Muscle of back (tissue), 11 donors: ENCODE data around the gene NRXN3. TPM values are rescaled to one million over a fixed set of nuclear protein-coding genes. Genes with fewer than 3 reads are reported as not detected.

Experiments used
- DNase-seq, 3 donors: peaks; one replicate each; pipeline versions ENCODE4 v3.0.0 to v3.0.0-alpha.2; 2013
- polyA plus RNA-seq, 10 donors: library from polyadenylated mRNA; unstranded; fragments of 120-200 nt; gene quantifications; one replicate each; pipeline ENCODE4 v1.2.1, GENCODE V29; 2013; ENCODE audit not compliant: insufficient read length in 10 of 10

The NRXN3 gene
- polyA plus RNA-seq, 10 donors = 0.39 to 2.5 (median 0.84) TPM

DNA sequence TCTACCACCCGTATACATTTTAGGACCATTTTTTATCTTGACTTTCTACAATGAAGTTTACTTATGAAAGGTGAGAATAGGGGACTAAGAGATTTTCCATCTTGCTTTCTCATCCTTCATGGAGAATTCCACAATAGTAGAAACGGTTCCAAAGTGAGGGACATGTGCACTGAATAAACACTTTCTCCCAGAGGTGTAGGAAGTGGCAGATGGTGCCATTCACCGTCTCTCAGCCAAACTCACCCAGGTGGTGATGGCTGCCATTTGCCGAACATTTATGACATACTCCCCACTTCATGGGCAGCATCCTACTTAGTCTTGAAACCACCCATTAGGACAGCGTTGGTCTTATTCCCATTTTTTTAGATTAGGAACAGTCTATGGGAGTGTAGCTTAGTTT, 1500.6 kb downstream of the NRXN3 start:
- no peak for DNase-seq

DNA sequence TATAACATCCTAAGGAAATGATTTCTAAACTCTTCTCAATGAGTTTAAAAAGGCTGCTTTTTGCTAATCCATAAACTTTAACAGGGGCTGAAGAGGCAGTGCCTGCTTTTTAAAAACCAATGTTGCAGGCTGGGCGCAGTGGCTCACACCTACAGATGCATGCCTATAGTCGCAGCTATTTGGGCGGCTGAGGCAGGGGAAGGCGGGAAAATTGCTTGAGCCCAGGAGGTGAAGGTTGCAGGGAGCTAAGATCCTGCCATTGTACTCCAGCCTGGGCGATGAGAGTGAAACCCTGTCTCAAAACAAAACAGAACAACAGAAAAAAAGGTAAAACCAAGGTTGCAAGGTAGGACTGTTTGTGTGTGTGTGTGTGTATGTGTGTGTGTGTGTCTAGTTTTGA, 1509.9 kb downstream of the NRXN3 start:
- no peak for DNase-seq

DNA sequence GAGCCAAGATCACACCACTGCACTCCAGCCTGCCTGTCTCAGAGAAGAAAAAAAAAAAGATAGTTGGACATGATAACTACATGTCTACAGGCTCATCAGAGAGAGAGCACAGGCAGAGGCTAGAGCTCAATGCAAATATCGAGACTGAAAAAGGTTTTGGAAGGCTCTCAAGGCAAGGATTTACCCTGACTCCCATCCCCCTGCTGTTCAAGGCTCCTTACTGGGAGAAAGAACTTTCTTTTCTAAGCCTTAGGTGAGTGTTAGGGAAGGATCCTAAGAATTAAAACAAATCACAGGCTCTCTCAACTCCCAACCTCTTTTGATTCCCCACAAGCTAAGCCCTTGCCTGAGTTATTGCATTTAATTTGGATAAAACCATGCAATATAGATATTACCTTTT, 1516.0 kb downstream of the NRXN3 start:
- DNase-seq = no peak

DNA sequence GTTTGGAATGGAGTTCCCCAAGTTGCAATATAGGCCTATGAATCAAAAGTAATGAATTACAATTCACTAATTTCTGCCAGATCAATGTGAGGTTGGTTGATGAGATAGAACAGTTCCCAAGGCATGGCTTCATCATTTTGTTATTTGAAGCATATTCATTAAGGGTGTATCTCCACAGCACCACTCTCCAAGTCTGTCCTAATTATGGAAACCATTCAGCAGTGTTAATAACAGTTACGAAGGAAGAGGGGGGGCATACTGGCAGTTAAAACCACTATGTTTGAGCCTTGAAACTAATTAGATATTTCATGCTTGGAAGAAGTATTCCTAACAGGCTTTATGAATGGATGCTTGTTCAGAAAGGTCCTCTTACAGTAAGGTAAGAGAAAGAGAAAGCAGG, 1520.8 kb downstream of the NRXN3 start:
- DNase-seq = no peak

DNA sequence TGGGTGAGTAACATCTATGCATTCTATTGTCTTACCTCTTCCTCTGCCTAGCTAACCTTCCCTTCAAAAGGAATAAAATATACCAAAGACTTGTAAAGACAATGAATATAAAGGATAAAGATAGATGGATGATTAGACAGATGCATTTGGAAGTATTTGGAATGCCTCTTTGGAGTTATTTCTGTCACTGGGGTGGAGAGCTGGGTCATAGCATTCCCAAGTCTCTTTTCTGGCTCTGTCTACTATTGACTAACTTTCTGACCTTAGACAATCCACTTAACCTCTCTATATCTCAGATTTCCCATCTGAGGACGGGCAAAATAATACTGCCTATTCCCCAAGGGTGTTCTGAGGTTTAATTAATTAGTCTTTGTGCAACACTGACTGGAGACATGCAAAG, 1523.8 kb downstream of the NRXN3 start:
- DNase-seq = peak in 2 of 3 donors; percentile 5 to 7

DNA sequence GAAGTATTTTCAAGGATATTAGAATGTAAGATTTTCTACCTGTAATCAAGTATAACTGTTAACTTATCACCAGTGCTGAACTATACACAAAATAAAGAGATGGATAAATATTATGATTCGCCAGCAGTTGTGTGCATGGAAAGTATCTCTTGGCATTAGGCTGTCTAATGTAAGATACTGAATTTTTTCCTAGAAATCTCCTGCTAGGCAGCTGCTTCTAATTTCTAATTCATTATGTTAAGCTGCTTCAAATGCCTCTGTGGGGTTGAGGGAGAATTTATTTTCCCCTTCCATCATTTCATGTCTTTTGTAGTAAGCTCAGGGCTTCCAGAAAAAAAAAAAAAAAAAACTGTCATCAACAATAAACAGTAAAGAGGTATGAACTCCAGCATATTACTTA, 1525.1 kb downstream of the NRXN3 start:
- DNase-seq = peak in 2 of 3 donors; percentile 6 to 23

DNA sequence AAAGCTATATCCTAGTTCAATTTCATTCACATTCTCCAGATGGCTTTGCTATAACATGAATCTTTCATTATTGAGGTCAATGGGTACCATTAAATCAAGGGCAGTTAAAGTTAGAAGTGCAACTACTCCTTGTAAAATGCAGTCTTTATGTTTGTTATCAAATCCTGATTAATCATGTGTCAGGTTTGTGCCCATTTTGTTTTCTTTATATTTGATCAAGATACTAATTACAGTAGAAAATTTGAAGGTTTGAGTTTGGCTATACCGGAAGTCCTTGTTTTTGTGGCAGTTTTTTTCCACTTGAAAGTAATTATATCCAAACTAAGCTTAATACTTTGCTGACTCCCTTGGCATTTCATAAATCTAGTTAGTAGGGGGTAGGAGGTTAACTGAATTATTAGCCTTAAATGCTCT, 1528.1 kb downstream of the NRXN3 start:
- no peak for DNase-seq

DNA sequence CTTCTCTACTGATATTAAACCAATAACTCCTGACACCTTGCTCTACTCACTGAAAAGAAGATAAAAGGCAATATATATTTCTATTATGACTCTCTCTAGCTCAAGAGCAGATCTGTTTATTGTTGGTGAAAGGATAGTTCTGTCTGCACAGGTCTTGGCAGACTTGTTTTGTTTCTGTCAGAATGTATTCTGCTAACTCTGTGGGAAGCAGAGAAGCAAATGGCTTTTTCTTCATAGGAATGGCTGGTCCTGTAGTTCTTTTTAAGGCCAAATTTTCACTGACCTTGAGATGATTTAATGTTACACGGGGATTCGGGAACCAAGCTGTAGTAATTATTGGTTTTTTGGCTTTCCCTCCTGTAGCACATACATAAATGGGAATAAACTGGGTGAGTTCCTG, 1529.0 kb downstream of the NRXN3 start:
- peak in 1 of 3 donors; percentile 13 for DNase-seq

DNA sequence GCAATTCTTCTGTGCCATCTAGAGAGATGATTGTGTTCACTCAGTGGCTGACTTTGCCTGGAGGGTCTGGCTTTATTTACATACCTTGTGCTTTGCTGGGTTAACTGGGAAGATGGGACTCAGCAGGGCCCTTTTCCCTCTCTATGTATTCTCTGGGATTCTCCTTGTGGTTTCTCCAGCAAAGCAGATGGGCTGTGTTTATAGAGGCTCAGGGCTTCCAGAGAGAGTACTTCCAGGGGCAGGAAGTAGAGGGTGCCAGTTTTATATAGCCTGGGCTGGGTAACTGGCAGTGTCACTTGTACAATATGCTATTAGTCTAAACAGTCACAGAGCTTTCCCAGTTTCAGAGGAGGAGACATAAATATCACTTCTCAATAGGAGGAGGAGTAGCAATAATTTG, 1531.2 kb downstream of the NRXN3 start:
- DNase-seq = no peak

DNA sequence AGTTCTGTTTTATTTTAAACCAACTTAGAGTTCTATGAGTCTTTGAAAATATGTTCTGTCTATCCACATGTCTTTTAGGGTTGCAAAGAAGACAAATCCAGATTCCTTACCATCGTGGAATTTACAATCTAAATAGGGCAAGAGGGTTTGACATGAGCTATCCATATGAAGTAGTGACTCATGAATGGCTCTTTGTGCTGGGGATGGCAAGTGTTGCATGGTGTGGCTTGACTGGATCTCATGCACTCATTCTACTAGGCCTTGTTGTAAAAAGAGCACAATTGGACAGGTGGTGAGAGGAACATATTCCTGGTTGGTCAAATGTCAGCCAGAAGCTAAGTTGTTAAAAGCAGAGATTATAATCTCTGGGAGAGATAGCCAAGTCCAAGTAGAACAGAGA, 1532.0 kb downstream of the NRXN3 start:
- no peak for DNase-seq

DNA sequence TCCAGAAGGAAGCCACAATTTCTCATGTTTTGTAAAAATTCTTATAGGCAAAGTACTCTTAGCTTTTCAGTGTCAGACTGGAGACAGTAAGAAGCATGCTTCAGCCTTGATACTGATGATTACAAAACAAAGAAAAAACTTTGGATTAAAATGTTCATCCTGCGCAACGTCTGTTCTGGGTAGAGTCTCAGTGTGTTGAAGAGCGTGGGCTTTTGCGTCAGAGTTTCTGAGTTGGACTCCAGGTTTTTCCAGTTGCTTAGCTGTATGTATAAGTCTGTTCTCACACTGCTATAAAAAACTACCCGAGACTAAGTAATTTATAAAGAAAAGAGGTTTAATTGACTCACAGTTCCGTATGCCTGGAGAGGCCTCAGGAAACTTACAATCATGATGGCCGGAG, 1533.0 kb downstream of the NRXN3 start:
- no peak for DNase-seq

DNA sequence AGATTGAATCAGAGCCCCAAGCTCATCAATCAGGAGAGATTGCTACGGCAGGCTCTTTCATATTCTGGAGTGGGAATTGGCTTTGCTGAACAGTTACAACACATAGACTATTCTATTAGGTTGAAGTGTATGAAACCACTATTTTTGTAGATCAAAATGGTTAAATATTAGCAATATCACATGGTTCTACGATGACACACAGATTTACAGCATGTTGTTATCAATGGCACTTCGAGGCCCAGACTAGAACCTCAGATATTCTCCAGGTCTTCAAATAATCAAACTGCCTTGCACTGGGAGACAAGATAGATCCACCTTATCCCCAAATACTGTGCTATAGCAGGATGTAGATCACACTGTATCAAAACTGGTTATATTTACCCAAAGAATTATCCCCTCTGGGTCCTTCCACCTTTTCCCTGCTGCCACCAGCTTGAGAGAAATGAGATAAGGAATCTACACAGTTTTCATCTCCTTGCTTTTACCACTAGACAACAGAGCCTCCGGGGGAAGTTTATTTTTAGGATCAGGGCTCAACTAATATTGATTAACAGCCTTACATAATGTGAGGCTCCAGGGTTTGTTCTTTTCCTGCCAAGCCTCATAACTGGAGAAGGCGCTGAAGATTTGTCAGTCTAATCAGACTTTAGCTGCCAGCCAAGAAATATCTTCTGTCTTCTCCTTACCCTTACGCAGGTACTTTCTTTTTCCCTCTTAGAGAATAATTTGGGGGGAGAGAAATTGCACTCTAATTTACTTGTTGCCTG, 1534.1 kb downstream of the NRXN3 start:
- no peak for DNase-seq

DNA sequence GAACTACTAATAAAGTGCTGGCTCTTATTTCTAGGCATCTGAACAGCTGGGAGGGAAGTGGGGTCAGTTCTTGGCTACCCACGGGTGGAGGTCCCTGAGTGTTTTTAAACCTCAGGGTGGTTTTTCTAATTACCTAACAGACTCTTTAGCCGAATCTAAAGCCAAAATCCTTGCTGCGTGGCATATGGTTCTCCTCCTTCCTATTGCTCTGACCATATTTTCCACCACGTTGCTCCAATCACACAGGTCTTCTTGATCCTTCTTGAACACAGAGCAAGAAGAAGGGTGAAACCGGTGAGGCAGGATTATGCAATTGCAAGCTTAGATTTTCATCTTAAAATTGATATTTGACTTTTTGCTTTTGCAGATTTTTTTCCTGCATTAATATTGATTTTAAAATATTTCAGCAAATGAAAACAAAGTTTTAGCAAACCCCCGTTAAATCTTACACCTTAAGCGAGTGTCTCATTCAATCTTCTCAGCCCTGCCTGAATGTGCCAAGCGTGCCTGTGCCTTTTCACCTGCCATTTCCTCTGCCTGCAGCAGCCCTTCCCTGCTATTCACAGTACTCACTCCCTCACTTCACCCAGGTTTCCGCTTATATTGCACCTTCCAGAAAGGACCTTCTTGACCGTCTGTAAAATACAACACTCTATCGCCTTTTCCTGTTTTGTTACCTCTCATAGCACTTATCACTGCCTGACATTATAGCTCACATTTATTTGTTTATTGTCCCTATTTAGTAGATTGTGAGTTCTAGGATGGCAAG, 1535.1 kb downstream of the NRXN3 start:
- no peak for DNase-seq

DNA sequence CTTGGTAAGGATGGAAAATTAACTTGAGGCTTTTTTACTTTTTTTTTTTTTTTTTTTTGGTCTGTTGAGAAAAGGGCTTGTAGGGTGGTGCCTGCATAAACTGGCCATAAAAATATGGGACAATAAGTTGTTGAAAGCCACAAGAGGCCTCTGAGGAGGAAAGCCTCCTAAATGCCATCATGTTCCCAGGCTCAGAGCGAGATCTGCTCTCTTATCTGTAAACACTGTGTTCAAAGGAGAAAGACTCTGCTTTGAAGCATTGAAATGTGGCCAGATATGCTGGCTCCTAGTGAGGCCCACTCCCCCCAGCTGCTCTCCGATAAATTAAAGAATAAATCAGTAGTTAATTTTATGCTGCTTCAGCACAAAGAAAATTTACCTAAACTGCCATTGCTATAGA, 1536.2 kb downstream of the NRXN3 start:
- no peak for DNase-seq

DNA sequence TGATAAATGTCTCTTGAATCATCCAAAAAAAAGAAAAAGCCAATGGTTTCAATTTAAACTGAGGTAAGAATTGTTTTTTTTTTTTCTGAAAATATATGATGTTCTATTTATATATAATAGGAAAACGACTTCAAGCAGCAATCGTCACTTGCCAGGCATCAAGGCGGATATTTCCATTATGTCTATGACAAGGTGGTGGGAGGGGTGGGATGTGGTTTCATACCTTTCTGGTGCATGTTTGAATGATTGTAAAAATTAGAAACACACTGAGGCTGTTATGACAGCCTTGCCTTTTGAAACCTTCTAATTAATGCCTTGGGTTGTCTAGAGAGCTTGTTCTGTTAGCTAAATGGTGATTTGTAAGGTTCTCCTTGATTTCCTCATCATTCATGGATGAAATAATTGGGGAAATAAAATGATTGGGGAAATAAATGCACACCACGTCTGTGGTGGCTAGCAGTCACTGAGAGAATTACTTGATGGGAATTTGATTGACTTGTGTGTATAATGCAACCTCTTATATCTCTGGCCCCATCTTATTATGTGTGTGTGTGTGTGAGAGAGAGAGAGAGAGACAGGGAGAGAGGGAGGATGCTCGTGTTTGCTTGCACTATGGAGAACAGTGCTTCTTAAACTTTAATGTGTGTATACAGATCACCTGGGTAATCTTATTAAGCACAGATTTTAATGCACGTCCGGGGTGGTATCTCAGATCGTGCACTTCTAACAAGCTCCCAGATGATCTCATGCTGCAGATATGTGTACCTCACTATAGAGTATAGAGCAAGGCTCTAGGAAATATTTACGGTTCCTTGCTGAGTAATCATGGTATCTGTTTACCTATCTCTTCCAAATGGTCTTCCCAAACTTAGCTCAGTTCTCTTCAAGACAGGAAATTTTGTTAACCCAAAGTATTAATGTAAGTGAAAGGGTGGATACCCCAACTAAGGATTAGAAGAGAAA, 1538.5 kb downstream of the NRXN3 start:
- DNase-seq = no peak

DNA sequence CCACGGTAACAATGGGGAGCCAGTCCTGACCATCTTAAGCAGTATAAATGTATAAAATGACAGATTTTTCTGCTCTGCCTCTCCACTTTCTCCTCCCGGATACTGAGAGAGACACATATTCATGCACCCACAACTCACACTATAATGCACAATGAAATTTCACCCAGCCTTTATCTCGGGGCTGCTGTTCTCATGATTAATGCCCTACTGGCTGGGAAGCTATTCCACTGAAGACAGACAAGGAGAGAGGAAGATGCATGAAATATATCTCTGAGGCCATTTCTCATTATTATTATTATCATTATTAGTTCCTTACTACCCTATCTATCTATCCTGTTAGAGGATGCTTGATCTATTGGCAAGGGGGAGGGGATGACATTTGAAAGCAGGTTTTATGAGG, 1539.4 kb downstream of the NRXN3 start:
- no peak for DNase-seq

DNA sequence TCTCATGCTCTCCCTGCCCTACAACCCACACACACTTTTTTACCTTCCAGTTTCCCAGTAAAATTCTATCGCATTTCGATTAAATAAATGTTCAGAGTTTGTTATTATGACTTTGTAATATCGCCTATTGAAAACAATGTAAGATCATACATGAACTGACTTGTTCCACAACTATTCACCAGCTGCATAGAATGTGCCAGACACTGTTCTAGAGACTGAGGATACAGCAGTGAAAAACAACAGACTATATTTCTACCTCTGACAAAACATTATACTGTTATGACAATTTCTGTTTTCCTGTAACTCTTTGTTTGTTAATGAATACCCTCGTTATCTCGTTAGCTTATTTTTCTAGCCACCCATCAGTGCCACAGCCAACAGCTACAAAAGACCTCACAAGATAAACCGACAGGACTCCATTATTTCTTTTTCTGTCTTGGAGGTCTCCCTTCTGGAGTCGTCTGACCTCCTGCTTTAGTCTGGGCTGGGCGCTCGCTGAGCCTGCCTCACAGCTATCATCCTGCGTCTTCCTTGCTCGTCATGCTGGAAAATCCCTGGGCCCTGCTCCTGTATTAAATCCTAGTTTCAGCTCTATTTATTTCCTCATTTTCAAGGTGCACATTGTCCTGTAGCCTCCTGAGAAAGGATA, 1542.3 kb downstream of the NRXN3 start:
- DNase-seq = no peak

DNA sequence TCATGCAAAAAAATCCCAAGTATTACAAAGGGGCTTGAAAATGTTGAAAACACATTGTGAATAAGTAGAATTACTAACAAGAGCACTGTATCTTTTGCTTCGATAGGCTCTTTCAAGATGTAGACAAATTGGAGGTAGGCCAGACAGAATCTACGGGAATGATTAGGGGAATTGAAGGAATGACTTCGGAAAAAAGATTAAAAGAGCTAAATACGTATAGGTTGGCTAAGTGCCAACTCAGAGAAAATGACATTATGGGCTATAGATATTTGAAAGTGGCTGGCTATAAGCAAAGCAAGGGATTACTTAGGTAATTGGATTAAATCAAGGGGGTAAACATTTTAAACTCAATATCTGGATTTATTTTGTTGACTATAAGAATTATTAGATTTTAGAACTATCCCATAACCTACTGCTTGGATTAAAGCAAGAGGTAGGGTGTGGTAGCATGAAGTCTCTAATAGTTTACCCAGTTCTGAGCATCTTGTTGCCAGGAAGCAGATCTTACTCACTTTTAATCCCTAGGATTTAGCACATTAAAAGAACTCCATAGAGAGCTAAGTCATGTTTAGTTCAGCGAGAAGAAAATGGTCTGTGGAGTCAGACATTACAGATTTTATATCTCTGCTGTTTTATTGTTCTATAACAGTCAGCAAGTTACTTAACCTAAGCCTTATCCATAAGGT, 1551.4 kb downstream of the NRXN3 start:
- no peak for DNase-seq

DNA sequence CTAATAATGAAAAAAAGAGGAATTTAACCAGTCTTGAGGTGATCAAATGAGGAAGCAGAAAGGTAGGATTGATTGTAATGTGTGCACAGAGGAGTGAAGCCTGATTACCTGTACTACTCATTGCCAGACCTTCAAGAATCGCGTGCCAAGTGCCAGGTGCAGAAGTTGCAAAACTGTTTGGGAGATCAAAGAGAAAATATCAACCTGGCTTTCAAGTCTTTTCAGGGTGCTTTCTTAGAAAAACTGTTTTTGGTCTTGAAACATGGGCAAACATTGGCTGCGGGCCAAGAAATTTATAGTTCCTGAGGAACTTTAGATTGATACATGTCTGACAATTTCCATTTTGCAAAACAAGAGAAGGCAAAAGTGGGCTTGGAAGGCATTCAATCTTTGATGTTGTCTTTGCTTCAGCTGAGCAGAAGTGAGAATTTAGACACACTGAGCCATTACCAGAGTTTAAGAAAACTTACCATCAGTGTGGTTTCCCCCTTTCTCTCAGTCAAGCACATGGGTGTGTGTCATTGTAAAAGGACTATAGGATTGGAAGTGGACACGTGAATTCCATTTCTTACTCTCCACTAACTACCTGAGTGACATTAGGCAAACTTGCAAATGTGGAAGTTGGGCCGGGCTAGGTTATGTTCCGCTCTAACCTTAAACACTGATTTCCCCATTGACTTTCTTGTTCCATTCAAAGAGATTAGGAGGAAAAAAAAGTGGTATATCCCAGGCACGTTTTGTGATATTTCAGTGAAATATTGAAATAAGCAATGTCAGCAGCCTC, 1555.0 kb downstream of the NRXN3 start:
- DNase-seq = no peak

DNA sequence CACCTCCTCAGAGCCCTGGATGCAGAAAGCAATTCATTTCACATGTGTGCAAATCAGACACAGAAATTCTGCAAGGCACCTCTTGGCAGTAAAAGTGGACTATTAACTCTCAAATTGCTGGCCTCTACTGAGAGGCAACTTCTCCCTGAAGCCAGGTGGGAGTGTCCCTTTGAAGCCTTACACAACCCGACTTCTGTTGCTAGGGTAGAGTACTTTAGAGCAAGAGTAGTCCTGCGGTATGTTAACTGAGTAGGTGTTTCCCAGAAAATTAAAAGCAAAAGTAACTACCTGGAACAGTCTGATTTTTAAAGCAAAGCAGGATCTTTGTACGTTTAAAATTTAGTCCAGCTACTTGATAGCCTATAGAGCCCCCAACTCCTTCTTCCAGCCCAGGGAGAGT, 1557.7 kb downstream of the NRXN3 start:
- DNase-seq = no peak
